NCI-H2107 treated with DMSO at 0.1 percent for 48 hours (cell line): ENCODE results near the gene ARHGEF37.
"Not testable (repeated sequence)": the region's sequence is repeated elsewhere in the genome, so short reads cannot be mapped to it uniquely, and the experiment has no call there.

Experiments
- DNase-seq: peaks from one replicate; lab custom pipeline; 2025; ENCODE audit not compliant: unreplicated experiment; lab: John Stamatoyannopoulos, UW

ARHGEF37 gene

GRCh38 chr5:149564542-149565140 is 16.7 kb upstream of the ARHGEF37 start:
- peak; percentile 48 for DNase-seq

DNA sequence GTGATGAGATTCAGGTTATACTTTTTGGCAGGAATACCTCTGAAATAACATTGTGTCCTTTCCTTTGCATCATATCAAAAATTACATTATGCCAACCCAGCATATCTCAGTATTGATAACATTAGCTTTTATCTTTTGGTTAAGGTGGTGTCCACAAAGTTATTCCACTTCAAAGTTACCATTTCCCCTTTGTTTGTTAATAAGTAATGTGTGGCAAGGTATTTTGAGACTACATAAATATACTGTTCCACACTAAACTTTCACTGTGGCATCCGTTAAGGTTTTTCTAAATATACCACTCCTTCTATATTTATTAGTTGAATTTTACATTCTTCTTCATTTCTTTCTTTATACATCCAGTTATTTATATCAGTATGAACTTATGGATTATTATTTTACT is 14.1 kb upstream of the ARHGEF37 start:
- DNase-seq, result no peak

DNA sequence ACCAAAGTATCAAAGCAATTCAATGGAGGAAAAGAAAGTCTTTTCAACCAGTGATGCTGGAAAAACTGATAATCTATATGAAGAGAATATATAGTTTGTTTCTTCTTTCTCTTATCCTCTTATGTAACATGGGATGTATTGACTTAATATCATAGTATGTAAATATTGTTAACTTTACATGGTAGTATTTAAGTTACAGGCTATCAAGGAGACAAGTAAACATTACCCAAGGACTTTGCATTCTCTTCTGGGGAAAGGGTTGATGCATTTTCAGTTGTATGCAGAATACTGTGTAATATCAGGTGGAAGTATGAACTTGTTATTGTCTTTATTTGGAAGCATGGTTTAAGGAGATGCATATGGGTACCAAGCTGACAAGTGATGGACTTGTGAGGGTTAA is 9.1 kb upstream of the ARHGEF37 start:
- DNase-seq, result no peak

DNA sequence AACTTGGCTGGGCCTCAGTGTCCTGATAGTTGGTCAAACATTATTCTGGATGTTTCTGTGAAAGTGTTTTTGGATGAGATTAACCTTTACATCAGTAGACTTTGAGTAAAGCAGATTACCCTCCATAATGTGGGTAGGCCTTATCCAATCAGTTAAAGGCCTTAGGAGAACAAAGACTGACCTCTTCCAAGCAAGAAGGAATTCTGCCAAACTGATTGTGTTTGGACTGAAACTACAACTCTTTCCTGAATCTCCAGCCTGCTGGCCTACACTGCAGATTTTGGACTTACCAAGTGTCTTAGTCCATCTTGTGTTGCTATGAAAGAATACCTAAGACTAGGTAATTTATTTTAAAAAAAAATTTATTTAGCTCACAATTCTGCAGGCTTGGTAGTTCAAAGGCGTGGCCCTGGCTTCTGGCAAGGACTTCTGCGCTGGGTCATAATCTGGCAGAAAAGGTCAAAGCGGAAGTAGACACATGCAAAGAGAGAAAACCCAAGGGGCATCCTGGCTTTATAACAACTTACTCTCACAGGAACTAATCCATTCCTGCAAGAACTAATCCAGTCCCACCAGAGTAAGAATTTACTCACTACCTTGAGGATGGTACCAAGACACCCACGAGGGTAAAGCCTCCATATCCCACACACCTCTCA is 8.6 kb upstream of the ARHGEF37 start:
- no peak for DNase-seq

DNA sequence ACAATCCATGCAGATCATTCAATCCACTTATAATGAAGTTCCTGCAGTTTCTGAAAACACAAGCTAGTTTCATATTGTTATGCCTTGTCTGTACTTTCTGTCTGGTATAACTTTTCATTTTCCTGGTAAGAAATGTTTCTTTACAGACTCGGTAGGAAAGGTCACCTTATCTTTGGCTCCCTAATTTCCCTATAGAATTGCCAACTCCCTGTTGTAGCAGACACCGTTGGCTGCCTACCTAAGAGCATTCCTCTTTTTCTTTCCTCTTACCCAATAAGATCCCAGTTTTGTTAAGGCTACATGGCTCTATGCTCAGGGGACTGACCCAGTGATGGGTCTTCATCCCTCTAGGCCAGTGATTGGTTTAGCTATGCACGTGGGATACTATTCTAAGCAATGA is 6.2 kb upstream of the ARHGEF37 start:
- DNase-seq, result no peak

- no peak for DNase-seq
Observed at GRCh38 chr5:149576021-149576420, 5.3 kb upstream of the ARHGEF37 start.

DNA sequence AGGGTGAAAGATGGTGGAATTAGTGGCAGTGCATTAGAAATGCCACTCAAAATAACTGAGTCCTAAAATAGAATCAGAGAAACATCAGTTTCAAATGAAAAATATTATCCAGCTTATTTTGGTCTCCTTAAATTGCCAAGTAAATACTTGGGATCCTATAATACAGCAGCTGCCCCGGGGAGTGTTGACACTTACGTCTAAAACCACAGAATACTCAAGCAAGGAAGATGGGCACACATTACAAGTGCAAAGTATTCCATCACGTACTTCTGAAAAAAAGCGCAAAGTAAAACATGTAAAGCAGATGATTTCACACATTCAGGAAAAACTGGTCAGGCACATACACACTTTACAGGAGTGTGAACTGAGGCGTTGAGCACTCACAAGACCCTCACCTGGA is 2.4 kb upstream of the ARHGEF37 start:
- DNase-seq, result no peak

- DNase-seq, result no peak
Observed at GRCh38 chr5:149580808-149581191, 498 bp upstream of the ARHGEF37 start.

DNA sequence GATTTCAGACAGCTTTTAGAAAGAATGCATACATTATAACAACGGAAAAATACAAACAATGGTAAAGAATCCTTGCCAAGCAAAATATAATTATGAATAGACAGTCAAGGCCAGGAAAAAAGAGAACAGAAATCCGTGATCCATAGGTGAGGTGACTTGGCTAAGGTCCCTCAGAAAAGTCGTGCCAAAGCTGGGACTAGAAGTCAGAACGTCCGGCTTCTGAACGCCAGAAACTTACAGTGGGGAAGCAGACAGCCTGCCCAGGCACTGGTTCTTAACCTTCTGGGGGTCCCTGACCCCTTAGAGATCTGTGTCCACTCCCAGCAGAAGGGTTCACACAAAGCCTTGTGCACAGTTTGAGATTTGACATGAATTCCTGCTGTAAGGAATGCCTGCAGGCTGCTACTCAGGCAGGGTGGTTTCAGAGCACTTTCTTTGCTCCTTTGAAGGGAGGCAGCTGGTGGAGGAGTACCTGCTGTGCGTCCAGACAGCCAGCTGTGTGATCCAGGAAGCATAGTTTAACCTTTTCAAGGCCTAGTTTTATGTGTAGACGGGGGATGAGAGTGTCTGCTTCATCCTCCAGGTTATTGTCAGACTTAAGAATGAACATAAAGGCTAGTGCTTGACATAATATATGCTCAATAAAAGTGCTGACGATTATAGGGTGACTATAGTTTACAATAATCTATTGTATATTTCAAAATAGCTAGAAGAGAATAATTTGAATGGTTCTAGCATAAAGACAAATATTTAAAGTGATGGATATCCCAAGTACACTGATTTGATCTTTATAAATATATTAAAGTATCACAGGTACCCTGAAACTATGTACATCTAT is 852 bp downstream of the ARHGEF37 start:
- no peak for DNase-seq

- DNase-seq, result no peak
Observed at GRCh38 chr5:149583394-149583793, 2.1 kb downstream of the ARHGEF37 start.

DNA sequence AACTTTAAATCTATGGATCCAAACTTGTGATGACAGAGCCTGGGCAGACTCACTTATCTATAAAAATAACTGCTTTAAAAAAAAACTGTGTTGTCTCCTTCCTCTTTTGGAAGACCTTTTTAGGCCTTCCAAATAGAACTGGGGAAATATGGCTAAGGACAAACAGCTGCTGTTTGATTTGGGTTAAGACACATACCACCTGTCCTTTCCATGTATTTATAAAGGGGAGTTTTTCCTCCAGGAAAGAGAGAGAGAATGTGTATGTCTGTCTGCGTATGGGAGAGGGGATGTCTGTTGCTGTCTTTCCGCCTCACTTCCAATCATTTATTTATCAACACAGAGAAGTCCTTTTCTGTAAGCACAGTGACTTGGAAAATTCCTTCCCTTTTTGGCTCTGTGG is 2.8 kb downstream of the ARHGEF37 start:
- DNase-seq, result no peak

- no peak for DNase-seq
Observed at GRCh38 chr5:149585910-149586309, 4.6 kb downstream of the ARHGEF37 start.

GRCh38 chr5:149586708-149587318 is 5.5 kb downstream of the ARHGEF37 start:
- no peak for DNase-seq

- no peak for DNase-seq
Observed at GRCh38 chr5:149588936-149589335, 7.6 kb downstream of the ARHGEF37 start.

GRCh38 chr5:149593370-149593769 is 12.1 kb downstream of the ARHGEF37 start:
- DNase-seq, result no peak

GRCh38 chr5:149594206-149594895 is 13.1 kb downstream of the ARHGEF37 start:
- DNase-seq, result no peak

GRCh38 chr5:149595105-149595504 is 13.8 kb downstream of the ARHGEF37 start:
- DNase-seq, result not testable (repeated sequence)

- no peak for DNase-seq
Observed at GRCh38 chr5:149596712-149597111, 15.4 kb downstream of the ARHGEF37 start.

GRCh38 chr5:149597618-149598017 is 16.3 kb downstream of the ARHGEF37 start:
- no peak for DNase-seq

- not testable (repeated sequence) for DNase-seq
Observed at GRCh38 chr5:149598234-149598633, 16.9 kb downstream of the ARHGEF37 start.

GRCh38 chr5:149598966-149599365 is 17.7 kb downstream of the ARHGEF37 start:
- no peak for DNase-seq
